Liver (tissue), 9 donors: ENCODE results near the gene AKR1C2. TPM values are rescaled to one million over a fixed set of nuclear protein-coding genes. Genes with fewer than 3 reads are reported as not detected.
A peak's percentile ranks its signal among the peaks of the same experiment; 100 is the strongest.
"Not testable (repeated sequence)": the region's sequence is repeated elsewhere in the genome, so short reads cannot be mapped to it uniquely, and the experiment has no call there.

Experiments used
- DNase-seq: peaks from one replicate; pipeline ENCODE4 v3.0.0-alpha.2; 2017; ENCODE audit warnings: low spot score
- H3K27ac ChIP-seq, 2 donors: one replicate each; pipeline ENCODE4 v1.7.0; 2013; ENCODE audit warnings: inconsistent platforms in 2 of 2, low read length in 2 of 2, control low read depth in 1 of 2, low read depth in 1 of 2, mild to moderate bottlenecking in 1 of 2
- H3K27me3 ChIP-seq, 4 donors: one replicate each; pipeline versions ENCODE4 v1.6.1 to v1.7.0; 2013; ENCODE audit warnings: low read length in 3 of 4, inconsistent platforms in 1 of 4, mild to moderate bottlenecking in 1 of 4, moderate library complexity in 1 of 4; ENCODE audit not compliant: control insufficient read depth in 4 of 4, insufficient read depth in 4 of 4
- H3K36me3 ChIP-seq, 4 donors: one replicate each; pipeline versions ENCODE4 v1.6.1 to v1.7.0; 2013; ENCODE audit warnings: low read length in 3 of 4, mild to moderate bottlenecking in 3 of 4, low read depth in 1 of 4, moderate library complexity in 1 of 4; ENCODE audit not compliant: control insufficient read depth in 4 of 4, insufficient read depth in 3 of 4
- H3K4me1 ChIP-seq, 4 donors: one replicate each; pipeline versions ENCODE4 v1.6.1 to v1.7.0; 2013; ENCODE audit warnings: low read length in 3 of 4, mild to moderate bottlenecking in 3 of 4, moderate library complexity in 1 of 4; ENCODE audit not compliant: control insufficient read depth in 4 of 4, insufficient read depth in 4 of 4
- H3K4me3 ChIP-seq, 3 donors: one replicate each; pipeline versions ENCODE4 v1.6.1 to v1.7.0; 2013; ENCODE audit warnings: low read length in 3 of 3, control low read depth in 1 of 3, low read depth in 1 of 3, mild to moderate bottlenecking in 1 of 3
- H3K9ac ChIP-seq, 2 donors: one replicate each; pipeline ENCODE4 v1.7.0; 2013; ENCODE audit warnings: low read length in 2 of 2, mild to moderate bottlenecking in 2 of 2, moderate library complexity in 2 of 2, control low read depth in 1 of 2, low read depth in 1 of 2
- H3K9me3 ChIP-seq, 4 donors: one replicate each; pipeline versions ENCODE4 v1.6.1 to v1.7.0; 2013; ENCODE audit warnings: low read length in 3 of 4; ENCODE audit not compliant: control insufficient read depth in 4 of 4
- CTCF ChIP-seq: fragments of 150-350 bp; IDR thresholded peaks from 2 replicates; pipeline ENCODE4 v1.5.1; 2017; ENCODE audit warnings: improper control_type of control experiment, low read depth, low read length; ENCODE audit not compliant: missing input control
- EGR1 ChIP-seq, 2 donors: IDR thresholded peaks; 2 replicates each; pipeline ENCODE4 v1.6.1; 2016 to 2018; ENCODE audit warnings: antibody characterized with exemption in 2 of 2, low read depth in 2 of 2
- FOXA2 ChIP-seq: IDR thresholded peaks from 2 replicates; pipeline ENCODE4 v1.6.1; 2016; ENCODE audit warnings: antibody characterized with exemption
- HNF4A ChIP-seq, 2 donors: conservative IDR thresholded peaks; 2 replicates each; pipeline ENCODE4 v1.6.1; 2016; ENCODE audit warnings: antibody characterized with exemption in 2 of 2, mild to moderate bottlenecking in 2 of 2
- JUND ChIP-seq, 2 donors: IDR thresholded peaks; 2 replicates each; pipeline ENCODE4 v1.6.1; 2016; ENCODE audit warnings: antibody characterized with exemption in 2 of 2
- MAX ChIP-seq: IDR thresholded peaks from 2 replicates; pipeline ENCODE4 v1.6.1; 2016; ENCODE audit warnings: antibody characterized with exemption
- RAD21 ChIP-seq, 2 donors: IDR thresholded peaks; 2 replicates each; pipeline ENCODE4 v1.6.1; 2016; ENCODE audit warnings: antibody characterized with exemption in 2 of 2, mild to moderate bottlenecking in 2 of 2
- REST ChIP-seq: IDR thresholded peaks from 2 replicates; pipeline ENCODE4 v1.6.1; 2016; ENCODE audit warnings: antibody characterized with exemption, mild to moderate bottlenecking
- RXRA ChIP-seq, 2 donors: IDR thresholded peaks; 2 replicates each; pipeline ENCODE4 v1.6.1; 2017 to 2018; ENCODE audit warnings: antibody characterized with exemption in 2 of 2, mild to moderate bottlenecking in 1 of 2
- SP1 ChIP-seq: IDR thresholded peaks from 2 replicates; pipeline ENCODE4 v1.6.1; 2018; ENCODE audit warnings: antibody characterized with exemption, mild to moderate bottlenecking
- YY1 ChIP-seq: IDR thresholded peaks from 2 replicates; pipeline ENCODE4 v1.6.1; 2016; ENCODE audit warnings: antibody characterized with exemption, mild to moderate bottlenecking
- WGBS: extraction: QIAGEN DNeasy Blood & Tissue Kit; methylation state at CpG from one replicate; pipeline ENCODE4 v1.1.7; 2013; 5-methylcytosine and 5-hydroxymethylcytosine counted together
- polyA plus RNA-seq, 2 donors: library from polyadenylated mRNA; stranded (reverse) in 1 of 2; unstranded in 1 of 2; fragments of 200-250 nt in 1 of 2; fragments of >200 nt in 1 of 2; fragmentation: Nextera tagmentation in 1 of 2; extraction: Ambion mirVana in 1 of 2; gene quantifications; one replicate each; pipeline versions ENCODE4 v1.2.1 to v1.2.3, GENCODE V29; 2013 to 2015
- total RNA-seq, 2 donors: library from RNA; depleted of rRNA; stranded (reverse); fragments of >200 nt; gene quantifications; one replicate each; pipeline ENCODE4 v1.2.3, GENCODE V29; 2014
- donor health status: healthy.
- donor health status: healthy.
- donor health status: healthy.
- donor health status: healthy.
- donor health status: healthy.

The AKR1C2 gene
- total and polyA plus RNA-seq, 4 donors, result 63.8 to 699 (median 162) TPM

GRCh38 chr10:4943821-4944220 is 59.8 kb downstream of the AKR1C2 start:
- WGBS, result 75% methylated on average over 2 of the region's 2 CpGs
- Histone ChIP-seq H3K27me3 (no peaks in the 10 kb centered on the region), H3K9me3 (no peaks in the 10 kb centered on the region), H3K9ac (peak overlapping the region in 1 of 2 donors; percentile 64), H3K27ac (peak overlapping the region; percentile 70 to 80), H3K36me3 (no peaks in the 10 kb centered on the region), H3K4me1 (peaks cover 11 to 58% (median 36%) of the 10 kb centered on the region in 4 donors), H3K4me3 (no peak overlapping the region)
- no peak for TF ChIP-seq HNF4A (conservative IDR thresholded peaks at IDR 0.05)
- DNase-seq, result no peak

GRCh38 chr10:4943416-4943815 is 60.2 kb downstream of the AKR1C2 start:
- H3K9me3 ChIP-seq, H3K4me3 ChIP-seq, DNase-seq, H3K36me3 ChIP-seq, H3K27me3 ChIP-seq: not testable (repeated sequence)
- Histone ChIP-seq H3K27ac (peak overlapping the region; percentile 70 to 80), H3K4me1 (peaks cover 9 to 57% (median 38%) of the 10 kb centered on the region in 4 donors), H3K9ac (peak overlapping the region in 1 of 2 donors; percentile 64)

GRCh38 chr10:4942931-4943330 is 60.7 kb downstream of the AKR1C2 start:
- H3K36me3 ChIP-seq, H3K4me3 ChIP-seq, DNase-seq, H3K27me3 ChIP-seq, H3K9me3 ChIP-seq: not testable (repeated sequence)
- peak; percentile 24 to 67 for TF ChIP-seq RXRA (IDR thresholded peaks at IDR 0.05)
- peak; percentile 26 for TF ChIP-seq CTCF
- TF ChIP-seq RAD21 (IDR thresholded peaks at IDR 0.05), result peak; percentile 61 to 69
- TF ChIP-seq SP1, result peak; percentile 45
- peak; percentile 55 for TF ChIP-seq MAX
- TF ChIP-seq YY1, result peak; percentile 49
- H3K4me1 ChIP-seq, result peaks cover 8 to 53% (median 34%) of the 10 kb centered on the region in 4 donors
- 29% methylated on average over 2 of the region's 2 CpGs for WGBS
- peak overlapping the region; percentile 70 to 80 for H3K27ac ChIP-seq
- peak overlapping the region in 1 of 2 donors; percentile 65 for H3K9ac ChIP-seq

GRCh38 chr10:4941540-4942330 is 61.9 kb downstream of the AKR1C2 start:
- no peak for DNase-seq
- Histone ChIP-seq H3K27ac (peak overlapping the region; percentile 60 to 80), H3K4me3 (no peak overlapping the region), H3K9ac (no peak overlapping the region), H3K4me1 (peaks cover 8 to 49% (median 31%) of the 10 kb centered on the region in 4 donors), H3K36me3 (no peaks in the 10 kb centered on the region), H3K27me3 (no peaks in the 10 kb centered on the region), H3K9me3 (no peaks in the 10 kb centered on the region)
- 64% methylated on average over 5 of the region's 5 CpGs for WGBS
- TF ChIP-seq EGR1 (IDR thresholded peaks at IDR 0.05; ENCODE audit: low read depth in 2 of 2) (no peak), HNF4A (conservative IDR thresholded peaks at IDR 0.05) (peak in 1 of 2 donors; percentile 66), REST (peak; percentile 30), CTCF (no peak), FOXA2 (no peak), YY1 (peak; percentile 48), JUND (IDR thresholded peaks at IDR 0.05) (peak in 1 of 2 donors; percentile 46), SP1 (no peak)
